H1 (cell line): ENCODE results near the gene ALPL. TPM values are rescaled to one million over a fixed set of nuclear protein-coding genes. Genes with fewer than 3 reads are reported as not detected.

Experiments used
- BCL11A ChIP-seq, 2 experiments: IDR thresholded peaks; one replicate each; pipeline ENCODE4 v1.6.1; 2011; ENCODE audit warnings: low read depth in 2 of 2, low read length in 2 of 2, mild to moderate bottlenecking in 2 of 2
- POLR2A ChIP-seq, 2 experiments: IDR thresholded peaks; 1 replicate in 1 of 2; 2 replicates in 1 of 2; pipeline ENCODE4 v1.6.1; 2011; ENCODE audit warnings: low read depth in 2 of 2, low read length in 2 of 2, mild to moderate bottlenecking in 2 of 2; ENCODE audit errors: control extremely low read depth in 1 of 2
- POU5F1 ChIP-seq: IDR thresholded peaks from 2 replicates; pipeline ENCODE4 v1.6.1; 2011; ENCODE audit warnings: low read depth, mild to moderate bottlenecking, low read length, moderate library complexity
- polyA plus RNA-seq, 7 experiments: library from polyadenylated mRNA; depleted of rRNA in 3 of 7; stranded (reverse) in 5 of 7; unstranded in 2 of 7; fragments of >200 nt in 5 of 7; fragments of 200-250 nt in 2 of 7; gene quantifications; 1 replicate in 5 of 7; 2 replicates in 1 of 7; 4 replicates in 1 of 7; pipeline versions ENCODE4 v1.2.1 to v1.2.3, GENCODE V29; 2011 to 2013; ENCODE audit warnings: missing spikeins in 2 of 7, mixed read lengths in 2 of 7
- total RNA-seq: library from RNA; stranded (reverse); fragmentation: NEBNext Ultra II Directional; extraction: Animal tissue kit (Norgen Biotek cat#: 25700); gene quantifications from 2 replicates; pipeline ENCODE4 v1.2.1, GENCODE V29; 2021

ALPL gene
- total and polyA plus RNA-seq, 2 of the 8 experiments (the other 6 are each of a cell fraction or from before 2014, with no cell fraction given) = 175 to 362 TPM

- no peak for TF ChIP-seq POLR2A (IDR thresholded peaks at IDR 0.05; ENCODE audit: control extremely low read depth in 1 of 2, low read depth in 2 of 2, low read length in 2 of 2)
- no peak for TF ChIP-seq BCL11A (IDR thresholded peaks at IDR 0.05; ENCODE audit: low read depth in 2 of 2, low read length in 2 of 2)
- TF ChIP-seq POU5F1 = no peak
- TF ChIP-seq, all 59 proteins: peak for 0
These were observed 11.9 kb downstream of the ALPL start (continued) for GRCh38 chr1:21520899-21521716.
